Endothelial cell (in vitro differentiated cells): ENCODE measurements around the gene EYA2. TPM values are rescaled to one million over a fixed set of nuclear protein-coding genes. Genes with fewer than 3 reads are reported as not detected.

ENCODE experiments used
- DNase-seq: peaks from one replicate; pipeline ENCODE4 v3.0.0; 2021; ENCODE audit warnings: low spot score
- H3K27ac Mint-ChIP-seq: one replicate; pipeline ENCODE4 v1.8.0; 2021; ENCODE audit warnings: mixed read lengths, inconsistent platforms; ENCODE audit not compliant: unreplicated experiment
- H3K27me3 Mint-ChIP-seq: one replicate; pipeline ENCODE4 v1.8.0; 2021; ENCODE audit warnings: mild to moderate bottlenecking, moderate library complexity, mixed read lengths, inconsistent platforms; ENCODE audit not compliant: unreplicated experiment
- H3K36me3 Mint-ChIP-seq: one replicate; pipeline ENCODE4 v1.8.0; 2021; ENCODE audit warnings: mild to moderate bottlenecking, low read depth, mixed read lengths, inconsistent platforms; ENCODE audit not compliant: unreplicated experiment
- H3K4me1 Mint-ChIP-seq: one replicate; pipeline ENCODE4 v1.8.0; 2021; ENCODE audit warnings: mild to moderate bottlenecking, mixed read lengths, inconsistent platforms; ENCODE audit not compliant: unreplicated experiment
- H3K4me3 Mint-ChIP-seq: one replicate; pipeline ENCODE4 v1.8.0; 2021; ENCODE audit warnings: mild to moderate bottlenecking, mixed read lengths, inconsistent platforms; ENCODE audit not compliant: unreplicated experiment
- H3K9me3 Mint-ChIP-seq: one replicate; pipeline ENCODE4 v1.8.0; 2021; ENCODE audit warnings: mixed read lengths, inconsistent platforms; ENCODE audit not compliant: unreplicated experiment
- total RNA-seq: library from RNA; stranded (reverse); fragmentation: NEBNext Ultra II Directional; extraction: Animal tissue kit (Norgen Biotek cat#: 25700); gene quantifications from one replicate; pipeline ENCODE4 v1.2.1, GENCODE V29; 2021; ENCODE audit not compliant: unreplicated experiment
- TF ChIP-seq, protein P1 (sequence below): fragments of 200-600 bp; sonication (generic); IDR thresholded peaks from one replicate; pipeline ENCODE4 v1.5.0; 2021; ENCODE audit warnings: antibody characterized with exemption; ENCODE audit not compliant: unreplicated experiment

EYA2 gene
- total RNA-seq, 1 donor from 2014 or later = not detected

DNA sequence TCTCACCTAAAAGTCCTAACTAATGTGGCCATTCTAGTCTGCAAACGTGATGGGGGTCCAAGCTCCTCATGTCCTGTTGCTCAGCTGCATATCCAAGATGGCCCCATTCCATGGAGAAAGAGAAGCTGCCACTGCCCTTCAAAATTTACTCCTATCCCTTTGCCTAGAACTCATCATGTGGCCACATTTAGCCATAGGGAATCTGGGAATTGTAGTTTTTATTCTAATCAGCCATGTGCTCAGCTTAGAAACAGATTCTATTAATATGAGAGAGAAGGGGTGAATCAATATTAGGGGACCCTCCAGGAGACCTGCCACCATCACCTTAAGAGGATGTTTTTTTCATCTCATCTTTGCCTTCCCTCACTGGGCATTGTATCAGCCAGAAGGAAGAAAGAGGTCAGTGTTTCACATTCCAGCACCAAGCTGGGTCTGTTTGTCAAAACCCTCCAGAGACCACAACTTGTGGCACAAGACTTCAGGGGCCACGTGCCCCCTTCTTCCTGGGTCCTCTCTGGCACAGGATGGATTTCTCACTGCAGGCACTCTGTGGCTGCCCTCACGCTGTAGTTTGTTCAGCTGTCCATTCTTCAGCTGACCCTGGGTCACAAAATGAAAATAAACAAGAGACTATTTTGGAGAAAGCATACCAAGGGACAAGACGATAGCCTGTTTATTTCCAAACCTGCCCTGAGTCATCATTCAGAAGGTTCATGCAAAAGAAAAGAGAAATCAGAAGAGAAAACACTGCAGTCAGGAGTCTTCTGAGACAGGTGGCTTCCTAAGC lies 172.0 kb downstream of the EYA2 start:
- TF ChIP-seq, protein P1, sequence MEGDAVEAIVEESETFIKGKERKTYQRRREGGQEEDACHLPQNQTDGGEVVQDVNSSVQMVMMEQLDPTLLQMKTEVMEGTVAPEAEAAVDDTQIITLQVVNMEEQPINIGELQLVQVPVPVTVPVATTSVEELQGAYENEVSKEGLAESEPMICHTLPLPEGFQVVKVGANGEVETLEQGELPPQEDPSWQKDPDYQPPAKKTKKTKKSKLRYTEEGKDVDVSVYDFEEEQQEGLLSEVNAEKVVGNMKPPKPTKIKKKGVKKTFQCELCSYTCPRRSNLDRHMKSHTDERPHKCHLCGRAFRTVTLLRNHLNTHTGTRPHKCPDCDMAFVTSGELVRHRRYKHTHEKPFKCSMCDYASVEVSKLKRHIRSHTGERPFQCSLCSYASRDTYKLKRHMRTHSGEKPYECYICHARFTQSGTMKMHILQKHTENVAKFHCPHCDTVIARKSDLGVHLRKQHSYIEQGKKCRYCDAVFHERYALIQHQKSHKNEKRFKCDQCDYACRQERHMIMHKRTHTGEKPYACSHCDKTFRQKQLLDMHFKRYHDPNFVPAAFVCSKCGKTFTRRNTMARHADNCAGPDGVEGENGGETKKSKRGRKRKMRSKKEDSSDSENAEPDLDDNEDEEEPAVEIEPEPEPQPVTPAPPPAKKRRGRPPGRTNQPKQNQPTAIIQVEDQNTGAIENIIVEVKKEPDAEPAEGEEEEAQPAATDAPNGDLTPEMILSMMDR = no peak
- H3K4me1 Mint-ChIP-seq = no peaks in the 10 kb centered on the region
- no peak for DNase-seq

DNA sequence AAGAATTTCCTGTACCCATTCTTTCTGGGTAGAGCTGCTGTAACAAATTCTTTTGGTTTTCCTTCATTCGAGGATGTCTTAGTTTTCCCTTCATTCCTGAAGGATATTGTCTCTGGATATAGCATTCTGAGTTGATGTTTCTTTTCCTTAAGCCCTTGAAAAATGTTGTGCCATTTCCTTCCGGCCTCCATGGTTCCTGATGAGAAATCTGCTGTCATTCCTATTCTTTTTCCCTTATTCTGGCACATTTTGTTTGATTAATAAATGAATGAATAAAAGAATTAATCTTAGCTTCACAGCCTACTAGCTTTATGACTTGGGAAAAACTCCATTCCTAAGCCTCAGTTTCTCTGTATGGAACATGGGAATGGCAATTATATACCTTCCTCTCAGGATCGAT lies 173.1 kb downstream of the EYA2 start:
- H3K9me3 Mint-ChIP-seq = peaks cover 11% of the 10 kb centered on the region
- H3K4me3 Mint-ChIP-seq = no peak overlapping the region
- no peak overlapping the region for H3K27ac Mint-ChIP-seq
- peaks cover 9% of the 10 kb centered on the region for H3K36me3 Mint-ChIP-seq
- TF ChIP-seq, protein P1 = no peak
- H3K27me3 Mint-ChIP-seq = no peaks in the 10 kb centered on the region
- H3K4me1 Mint-ChIP-seq = no peaks in the 10 kb centered on the region
- DNase-seq = no peak

More for the DNA sequence above, 172.0 kb downstream of the EYA2 start:
- Mint-ChIP-seq H3K4me3 (no peak overlapping the region), H3K27ac (peak overlapping the region; percentile 36), H3K9me3 (peaks cover 11% of the 10 kb centered on the region), H3K36me3 (peaks cover 9% of the 10 kb centered on the region), H3K27me3 (no peaks in the 10 kb centered on the region)

DNA sequence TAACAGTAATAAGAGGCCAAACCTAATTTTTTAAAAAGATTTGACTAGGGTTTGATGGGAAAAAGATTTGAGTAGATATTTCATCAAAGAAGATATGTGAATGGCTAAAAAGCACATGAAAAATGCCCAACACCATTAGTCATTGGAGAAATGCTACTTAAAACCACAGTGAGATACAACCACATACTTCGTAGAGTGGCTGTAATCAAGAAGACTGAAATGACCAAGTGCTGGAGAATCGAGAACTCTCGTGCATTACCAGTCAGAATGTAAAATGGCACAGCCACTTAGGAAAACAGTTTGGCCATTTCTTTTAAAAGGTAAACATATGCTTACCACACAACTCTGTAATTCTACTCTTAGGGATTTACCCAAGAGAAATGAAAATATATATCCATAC lies 175.5 kb downstream of the EYA2 start:
- TF ChIP-seq, protein P1 = no peak
- H3K4me3 Mint-ChIP-seq = no peak overlapping the region
- no peaks in the 10 kb centered on the region for H3K4me1 Mint-ChIP-seq
- H3K27ac Mint-ChIP-seq = no peak overlapping the region
- peaks cover 11% of the 10 kb centered on the region for H3K9me3 Mint-ChIP-seq
- no peak for DNase-seq
- H3K36me3 Mint-ChIP-seq = peaks cover 13% of the 10 kb centered on the region
- H3K27me3 Mint-ChIP-seq = no peaks in the 10 kb centered on the region

DNA sequence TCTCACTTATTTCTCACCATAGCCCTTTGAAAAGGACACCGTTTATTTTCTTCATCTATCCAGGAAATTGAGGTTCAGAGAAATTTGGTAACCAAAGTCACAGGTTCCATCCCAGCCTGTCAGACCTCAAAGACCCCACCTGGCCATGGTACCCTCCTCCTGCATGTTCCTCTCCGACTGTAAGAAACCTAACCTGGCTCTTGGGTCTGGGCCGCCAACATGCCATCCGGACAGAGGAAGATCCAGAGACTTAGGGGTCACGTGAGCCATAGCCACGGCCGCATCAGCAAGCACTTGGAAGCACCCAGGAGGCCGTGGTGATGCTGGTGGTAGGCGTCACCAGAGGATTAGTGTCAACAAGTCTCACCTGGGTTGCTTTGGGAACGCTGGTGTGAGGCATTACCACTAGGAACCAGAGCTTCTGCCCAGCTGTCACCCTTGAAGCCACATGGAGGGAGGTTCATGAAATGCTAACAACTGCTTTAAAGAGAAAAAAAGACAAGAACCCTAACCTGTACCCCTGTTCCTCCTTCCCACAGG lies 177.1 kb downstream of the EYA2 start:
- Mint-ChIP-seq H3K27ac (no peak overlapping the region), H3K36me3 (peaks cover 12% of the 10 kb centered on the region), H3K27me3 (peaks cover 3% of the 10 kb centered on the region), H3K9me3 (peaks cover 11% of the 10 kb centered on the region), H3K4me1 (no peaks in the 10 kb centered on the region), H3K4me3 (no peak overlapping the region)
- DNase-seq = no peak
- TF ChIP-seq, protein P1 = no peak
